GM13977 (cell line): ENCODE data around the gene AKAP1.

ENCODE experiments used
- DNase-seq: peaks from one replicate; pipeline ENCODE4 v3.0.0; 2012; ENCODE audit warnings: low spot score
- in situ Hi-C: fragments of 300-500 bp; cut with MboI; formaldehyde crosslinking; loops from one replicate; pipeline ENCODE4 v1.12.0; 2022; ENCODE audit warnings: low sequenced_read_pairs, low pct_unique_long_range_greater_than_20kb, mixed read lengths, inconsistent platforms; ENCODE audit not compliant: unreplicated experiment
- TF ChIP-seq, protein P1 (sequence below): IDR thresholded peaks from 2 replicates; pipeline ENCODE4 v1.5.1; 2012; ENCODE audit warnings: mild to moderate bottlenecking, control low read depth; ENCODE audit not compliant: insufficient read depth; ENCODE audit errors: extremely low read depth, missing control alignments

Gene AKAP1

DNA sequence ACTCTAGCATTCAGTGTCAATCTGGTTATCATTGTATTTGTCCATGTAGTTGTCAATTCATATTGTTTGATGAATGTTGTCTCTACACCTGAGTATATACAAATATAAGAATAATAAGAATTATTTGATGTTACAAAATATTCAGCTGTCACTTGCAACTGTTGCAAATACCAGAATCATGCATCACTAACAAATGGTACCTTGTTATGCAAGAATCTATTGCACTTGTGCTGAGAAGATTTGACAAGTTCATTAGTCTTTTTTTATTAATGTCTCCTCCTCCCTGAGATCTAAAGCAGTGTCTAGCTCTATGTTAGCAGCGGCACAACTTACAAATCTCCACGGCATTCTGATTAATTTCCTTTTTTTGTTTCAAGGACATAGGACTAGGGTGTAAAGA is 22.2 kb upstream of the AKAP1 start:
- TF ChIP-seq, protein P1, sequence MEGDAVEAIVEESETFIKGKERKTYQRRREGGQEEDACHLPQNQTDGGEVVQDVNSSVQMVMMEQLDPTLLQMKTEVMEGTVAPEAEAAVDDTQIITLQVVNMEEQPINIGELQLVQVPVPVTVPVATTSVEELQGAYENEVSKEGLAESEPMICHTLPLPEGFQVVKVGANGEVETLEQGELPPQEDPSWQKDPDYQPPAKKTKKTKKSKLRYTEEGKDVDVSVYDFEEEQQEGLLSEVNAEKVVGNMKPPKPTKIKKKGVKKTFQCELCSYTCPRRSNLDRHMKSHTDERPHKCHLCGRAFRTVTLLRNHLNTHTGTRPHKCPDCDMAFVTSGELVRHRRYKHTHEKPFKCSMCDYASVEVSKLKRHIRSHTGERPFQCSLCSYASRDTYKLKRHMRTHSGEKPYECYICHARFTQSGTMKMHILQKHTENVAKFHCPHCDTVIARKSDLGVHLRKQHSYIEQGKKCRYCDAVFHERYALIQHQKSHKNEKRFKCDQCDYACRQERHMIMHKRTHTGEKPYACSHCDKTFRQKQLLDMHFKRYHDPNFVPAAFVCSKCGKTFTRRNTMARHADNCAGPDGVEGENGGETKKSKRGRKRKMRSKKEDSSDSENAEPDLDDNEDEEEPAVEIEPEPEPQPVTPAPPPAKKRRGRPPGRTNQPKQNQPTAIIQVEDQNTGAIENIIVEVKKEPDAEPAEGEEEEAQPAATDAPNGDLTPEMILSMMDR: no peak
- in situ Hi-C loops: no loop called here
- DNase-seq: no peak

DNA sequence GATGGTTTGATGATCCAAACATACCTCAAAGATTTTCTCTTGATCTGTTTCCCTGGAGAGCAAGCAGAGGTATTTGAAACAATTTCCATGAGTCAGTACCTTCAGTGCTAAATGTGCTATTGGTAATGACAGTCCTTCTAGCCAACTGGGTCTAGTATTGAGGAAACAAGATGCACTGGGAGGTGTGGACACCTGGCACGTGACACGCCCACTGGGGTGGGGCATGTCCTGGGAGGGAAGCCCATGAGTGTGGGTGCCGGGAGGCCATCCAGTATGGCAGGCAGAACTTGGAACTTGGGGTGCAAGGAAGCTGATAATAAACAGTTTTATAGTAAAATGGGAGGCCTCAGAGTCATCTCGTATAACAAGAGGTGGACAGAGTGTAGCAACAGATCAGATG is 17.9 kb upstream of the AKAP1 start:
- no peak for DNase-seq
- TF ChIP-seq, protein P1: no peak
- in situ Hi-C loops: no loop called here

DNA sequence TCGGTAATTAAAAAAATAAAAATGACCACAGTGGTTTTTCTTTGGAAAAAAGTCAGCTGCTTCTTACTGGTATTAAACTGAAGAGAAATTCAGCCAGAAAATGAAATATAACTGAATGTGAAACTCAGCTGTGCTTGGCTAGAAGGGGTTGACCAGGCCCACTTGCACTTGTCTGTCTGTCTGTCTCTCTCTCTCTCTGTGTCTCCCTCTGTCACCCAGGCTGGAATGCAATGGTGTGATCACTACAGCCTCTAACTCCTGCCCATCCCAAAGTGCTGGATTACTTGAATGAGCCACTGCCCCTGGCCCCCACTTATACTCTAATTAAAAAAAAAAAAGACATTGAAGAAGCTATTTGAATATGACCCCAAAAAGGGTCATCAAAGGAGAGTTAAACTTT is 17.3 kb upstream of the AKAP1 start:
- no peak for DNase-seq
- TF ChIP-seq, protein P1: no peak
- in situ Hi-C loops: no loop called here

DNA sequence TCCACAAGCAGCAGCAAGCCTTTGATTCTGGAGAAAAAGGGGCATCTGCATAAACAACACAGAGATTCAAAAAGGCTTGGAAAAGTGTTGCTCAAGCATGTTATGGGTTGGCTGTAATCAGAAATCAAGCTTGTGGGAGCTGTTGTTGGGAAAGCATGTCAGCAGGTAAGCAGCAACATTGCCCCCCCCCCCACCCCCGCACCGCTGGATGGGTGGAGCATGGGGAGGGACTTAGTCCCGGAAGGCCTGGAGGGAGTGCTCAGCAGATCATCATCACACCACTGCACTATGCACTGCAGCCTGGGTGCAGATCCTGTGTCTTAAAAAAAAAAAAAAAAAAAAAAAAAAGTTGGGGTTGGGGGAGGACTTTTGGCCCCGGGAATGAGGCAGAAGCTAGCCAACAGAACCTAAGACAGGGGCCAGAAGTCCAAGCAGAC is 16.8 kb upstream of the AKAP1 start:
- TF ChIP-seq, protein P1: no peak
- in situ Hi-C loops: no loop called here
- DNase-seq: no peak

DNA sequence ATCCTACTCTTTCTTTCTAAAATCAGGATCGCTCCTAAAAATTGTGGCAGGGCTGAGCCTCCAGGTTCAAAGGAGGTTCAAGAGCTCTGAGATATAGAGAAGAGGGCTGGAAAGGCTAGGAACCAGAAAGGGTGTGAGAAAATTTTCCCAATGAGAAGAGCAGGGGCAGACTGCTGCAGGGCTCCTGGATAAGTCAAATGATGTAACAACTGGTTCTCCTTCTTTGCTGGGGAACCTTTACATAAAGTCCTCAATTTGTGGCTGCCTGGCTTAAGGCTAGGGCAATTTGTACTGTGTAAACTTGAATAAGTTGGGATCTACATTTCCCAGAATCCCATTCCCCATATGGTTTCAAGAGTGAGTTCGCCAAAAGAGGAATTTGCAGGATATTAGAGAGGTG is 16.3 kb upstream of the AKAP1 start:
- in situ Hi-C loops: no loop called here
- no peak for DNase-seq
- TF ChIP-seq, protein P1: no peak

DNA sequence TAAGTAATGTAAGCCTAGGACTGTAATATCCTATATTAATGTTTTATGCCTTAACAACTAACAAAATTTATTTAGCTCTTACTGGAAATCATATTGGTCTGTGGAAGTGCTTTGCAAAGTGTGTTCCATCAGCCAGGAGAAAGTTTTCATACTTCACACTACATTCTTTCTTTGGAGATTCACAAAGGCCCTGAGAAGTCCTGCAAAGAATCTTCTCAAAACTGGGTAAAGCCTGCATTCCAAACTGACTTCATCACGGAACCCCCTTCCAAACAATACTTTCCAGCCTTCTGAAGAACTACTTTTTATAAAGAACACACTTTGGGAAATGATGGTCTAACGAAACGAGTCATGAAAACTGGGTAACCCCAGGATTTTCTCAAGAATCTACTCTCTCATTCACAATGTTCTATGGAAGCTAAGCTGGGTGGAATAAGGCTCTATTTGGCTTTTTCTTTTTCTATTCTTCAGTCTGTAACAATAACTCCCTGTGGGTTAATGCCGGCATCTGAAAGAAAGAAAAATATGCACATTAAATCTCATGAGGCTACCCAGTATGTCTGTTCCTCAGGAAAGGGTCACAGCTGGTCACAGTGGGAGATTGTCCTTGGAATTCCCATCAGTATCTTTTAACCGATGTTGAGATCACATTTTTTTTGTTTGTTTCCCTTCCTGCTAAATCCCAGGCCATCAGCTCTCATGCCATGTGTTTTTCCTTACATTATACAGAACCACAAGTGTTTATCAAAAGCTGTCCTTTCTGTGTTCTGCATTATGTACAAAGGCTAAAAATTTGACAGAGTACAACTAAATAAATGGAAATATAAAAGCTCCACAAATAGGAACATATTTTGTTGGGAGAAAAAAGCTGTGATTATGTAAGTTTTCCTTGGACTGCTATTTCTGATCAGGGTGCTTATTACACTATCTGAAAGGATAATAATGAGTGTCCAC is 12.8 kb upstream of the AKAP1 start:
- DNase-seq: no peak
- in situ Hi-C loops: no loop called here
- TF ChIP-seq, protein P1: no peak
